Rectal smooth muscle tissue (tissue), 1 donor: ENCODE results near the gene TACC2.

Experiments used
- H3K27ac ChIP-seq: one replicate; pipeline ENCODE4 v1.7.0; 2013; ENCODE audit warnings: low read depth, low read length, inconsistent platforms
- H3K27me3 ChIP-seq: one replicate; pipeline ENCODE4 v1.7.0; 2013; ENCODE audit warnings: low read length; ENCODE audit not compliant: control insufficient read depth, insufficient read depth
- H3K36me3 ChIP-seq: one replicate; pipeline ENCODE4 v1.7.0; 2013; ENCODE audit warnings: low read length; ENCODE audit not compliant: control insufficient read depth, insufficient read depth
- H3K4me1 ChIP-seq: one replicate; pipeline ENCODE4 v1.7.0; 2013; ENCODE audit warnings: low read length; ENCODE audit not compliant: control insufficient read depth, insufficient read depth
- H3K4me3 ChIP-seq: one replicate; pipeline ENCODE4 v1.7.0; 2013; ENCODE audit warnings: low read length
- H3K9ac ChIP-seq: one replicate; pipeline ENCODE4 v1.7.0; 2013; ENCODE audit warnings: low read length

The TACC2 gene

DNA sequence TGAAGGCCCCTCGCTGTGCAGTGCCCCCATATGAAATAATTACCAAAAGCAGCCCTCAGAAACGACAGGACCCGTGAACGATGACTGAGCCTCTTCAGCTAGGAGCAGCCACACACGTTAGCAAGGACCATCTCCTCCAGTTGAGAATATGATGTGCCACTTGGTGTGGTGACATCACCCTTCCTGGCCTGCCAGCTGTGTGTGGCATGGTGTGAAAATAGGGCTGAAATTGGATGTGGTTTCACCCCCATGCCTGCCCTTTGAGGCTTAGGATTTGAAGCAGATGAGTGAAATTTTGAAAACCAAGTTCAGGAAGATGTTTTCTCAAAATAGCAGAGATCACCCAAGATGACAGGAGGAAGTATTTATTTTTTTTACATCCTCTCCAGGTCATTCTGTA lies 233.0 kb downstream of the TACC2 start:
- no peaks in the 10 kb centered on the region for H3K27me3 ChIP-seq
- no peak overlapping the region for H3K4me3 ChIP-seq
- H3K9ac ChIP-seq: no peak overlapping the region
- peaks cover 17% of the 10 kb centered on the region for H3K36me3 ChIP-seq
- H3K4me1 ChIP-seq: no peaks in the 10 kb centered on the region
- H3K27ac ChIP-seq: no peak overlapping the region

DNA sequence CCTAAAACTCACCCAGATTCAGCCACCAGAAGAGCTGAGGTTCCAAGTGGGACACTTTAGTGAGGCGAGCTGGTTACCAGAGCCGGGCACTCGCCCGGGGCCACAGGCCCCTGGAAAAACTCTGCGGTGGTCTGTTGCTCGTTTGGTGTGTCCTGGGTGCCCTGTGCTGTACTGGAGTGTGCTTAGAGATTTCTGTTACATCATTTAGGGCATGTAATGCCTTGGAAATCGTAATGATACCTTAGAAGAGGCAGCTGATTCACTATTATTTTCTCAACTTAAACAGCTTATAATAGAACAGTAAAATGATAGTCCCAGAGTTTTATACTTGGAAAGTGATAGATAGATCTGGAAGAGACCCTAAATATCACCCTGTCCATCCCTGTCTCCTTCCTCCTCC lies 233.7 kb downstream of the TACC2 start:
- no peak overlapping the region for H3K4me3 ChIP-seq
- H3K27ac ChIP-seq: no peak overlapping the region
- no peaks in the 10 kb centered on the region for H3K27me3 ChIP-seq
- peaks cover 17% of the 10 kb centered on the region for H3K36me3 ChIP-seq
- no peak overlapping the region for H3K9ac ChIP-seq
- no peaks in the 10 kb centered on the region for H3K4me1 ChIP-seq

DNA sequence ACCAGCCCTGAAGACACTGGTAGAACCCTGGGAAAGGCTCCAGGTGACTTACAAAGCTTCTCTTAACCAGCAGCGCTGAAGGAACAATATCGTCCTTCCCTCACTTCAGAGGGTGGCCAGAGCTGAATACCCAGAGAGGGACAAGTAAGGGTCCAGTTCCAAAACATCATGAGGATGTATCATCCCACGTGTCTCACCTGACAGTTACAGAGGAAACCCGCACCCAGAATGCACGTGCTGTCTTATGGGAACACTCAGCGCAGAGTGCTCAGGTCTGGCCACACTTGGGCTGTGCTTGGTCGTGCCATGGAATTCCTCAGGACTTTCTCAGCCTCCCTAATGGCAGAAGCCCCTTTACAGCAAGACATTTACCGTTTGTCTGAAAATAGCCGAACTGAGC lies 235.2 kb downstream of the TACC2 start:
- Histone ChIP-seq H3K27ac (no peak overlapping the region), H3K27me3 (no peaks in the 10 kb centered on the region), H3K9ac (no peak overlapping the region), H3K36me3 (peaks cover 14% of the 10 kb centered on the region), H3K4me3 (no peak overlapping the region), H3K4me1 (no peaks in the 10 kb centered on the region)

DNA sequence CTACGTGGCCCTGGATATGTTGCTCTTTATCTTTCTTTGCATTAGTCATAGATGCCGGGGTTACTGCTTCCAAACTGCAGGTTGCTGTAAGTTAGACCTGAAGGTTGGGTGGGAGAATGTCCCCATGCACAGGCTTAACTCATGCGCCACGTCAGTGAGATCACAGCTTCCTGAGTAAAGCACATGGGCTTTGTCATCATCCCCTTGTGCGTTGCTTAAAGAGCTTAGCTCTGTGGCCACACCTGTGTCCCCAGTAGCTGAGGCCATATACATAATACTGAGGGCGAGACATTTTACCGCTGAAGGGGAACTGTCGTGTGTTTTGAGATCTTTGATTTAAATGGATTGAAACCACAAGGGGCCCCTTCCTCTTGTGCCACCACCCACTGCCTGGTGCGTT lies 236.4 kb downstream of the TACC2 start:
- Histone ChIP-seq H3K4me1 (no peaks in the 10 kb centered on the region), H3K36me3 (peaks cover 12% of the 10 kb centered on the region), H3K4me3 (no peak overlapping the region), H3K27ac (no peak overlapping the region), H3K9ac (no peak overlapping the region), H3K27me3 (no peaks in the 10 kb centered on the region)

DNA sequence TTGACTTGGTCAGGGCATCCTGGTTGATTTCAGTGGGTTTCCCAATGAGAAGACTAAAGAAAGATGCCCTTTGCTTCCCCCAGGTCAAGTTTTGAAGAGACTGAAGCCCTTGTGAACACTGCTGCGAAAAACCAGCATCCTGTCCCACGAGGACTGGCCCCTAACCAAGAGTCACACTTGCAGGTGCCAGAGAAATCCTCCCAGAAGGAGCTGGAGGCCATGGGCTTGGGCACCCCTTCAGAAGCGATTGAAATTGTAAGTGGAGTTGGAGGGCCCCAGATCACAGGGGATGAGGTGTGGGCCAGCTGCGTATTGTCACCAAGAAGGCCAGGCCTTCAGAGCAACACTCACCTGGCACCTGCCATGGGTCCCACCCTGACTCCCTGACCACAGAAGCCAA lies 238.8 kb downstream of the TACC2 start:
- Histone ChIP-seq H3K9ac (no peak overlapping the region), H3K27ac (no peak overlapping the region), H3K27me3 (no peaks in the 10 kb centered on the region), H3K36me3 (peaks cover 16% of the 10 kb centered on the region), H3K4me1 (no peaks in the 10 kb centered on the region), H3K4me3 (no peak overlapping the region)

DNA sequence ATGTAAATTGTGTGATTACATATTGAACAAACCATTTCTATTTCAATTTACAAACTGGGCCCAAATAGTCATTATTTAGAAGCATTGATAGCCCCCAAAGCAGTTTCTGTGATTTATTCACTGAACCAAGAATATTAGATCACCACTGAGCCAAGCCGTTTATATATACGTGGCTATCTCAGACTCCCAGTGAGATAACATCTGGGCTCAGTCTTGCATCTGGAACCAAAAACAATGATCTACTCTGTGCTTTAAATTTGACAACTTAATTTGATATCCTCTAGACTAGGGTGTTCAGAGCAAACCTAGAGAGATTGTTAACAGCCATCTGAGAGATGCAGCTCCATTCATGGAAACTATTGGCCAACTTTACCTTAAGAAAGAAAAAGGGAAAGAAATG lies 240.7 kb downstream of the TACC2 start:
- H3K36me3 ChIP-seq: peaks cover 11% of the 10 kb centered on the region

DNA sequence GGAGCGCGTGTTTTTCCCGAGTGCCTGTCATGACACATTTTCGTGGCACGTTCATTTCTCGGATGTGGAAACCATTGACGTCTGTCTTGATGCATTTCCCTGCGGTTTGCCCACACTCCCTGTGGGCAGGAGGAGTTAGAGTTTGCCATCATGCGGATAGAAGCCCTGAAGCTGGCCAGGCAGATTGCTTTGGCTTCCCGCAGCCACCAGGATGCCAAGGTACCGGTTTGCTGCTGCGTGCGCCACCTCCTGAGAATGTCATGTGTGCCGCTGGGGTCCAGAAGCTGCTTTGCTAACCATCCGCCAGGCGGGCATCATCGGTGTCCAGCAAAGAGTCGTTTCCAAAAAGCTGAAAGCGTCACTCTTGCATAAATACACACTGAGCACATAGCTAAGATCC lies 241.3 kb downstream of the TACC2 start:
- H3K4me3 ChIP-seq: no peak overlapping the region
- H3K4me1 ChIP-seq: no peaks in the 10 kb centered on the region
- no peaks in the 10 kb centered on the region for H3K27me3 ChIP-seq
- no peak overlapping the region for H3K27ac ChIP-seq
- H3K36me3 ChIP-seq: peaks cover 11% of the 10 kb centered on the region
- no peak overlapping the region for H3K9ac ChIP-seq

More for the DNA sequence above, 240.7 kb downstream of the TACC2 start:
- H3K4me1 ChIP-seq: no peaks in the 10 kb centered on the region
- no peak overlapping the region for H3K9ac ChIP-seq
- no peak overlapping the region for H3K27ac ChIP-seq
- no peak overlapping the region for H3K4me3 ChIP-seq
- H3K27me3 ChIP-seq: no peaks in the 10 kb centered on the region

DNA sequence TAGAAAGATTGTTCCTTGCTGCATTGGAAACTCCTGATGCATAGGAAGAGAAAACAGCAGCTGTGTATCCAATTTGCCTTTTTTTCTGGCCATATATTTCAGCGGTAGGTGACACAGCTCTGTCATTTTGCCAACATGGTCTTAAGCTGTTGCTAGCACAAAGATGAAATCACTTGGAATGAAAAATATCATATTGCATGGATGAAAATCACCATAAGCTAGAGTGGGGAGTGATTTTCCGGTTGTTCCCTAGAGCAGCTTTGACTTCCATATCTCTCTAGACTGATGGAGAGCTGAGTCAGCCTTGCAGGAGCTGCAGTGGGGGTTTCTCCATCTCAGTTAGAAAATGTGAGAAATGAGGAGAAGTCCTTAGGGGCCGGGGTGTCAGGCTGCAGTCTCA lies 243.8 kb downstream of the TACC2 start:
- H3K9ac ChIP-seq: no peak overlapping the region
- no peak overlapping the region for H3K4me3 ChIP-seq
- H3K36me3 ChIP-seq: peaks cover 15% of the 10 kb centered on the region

DNA sequence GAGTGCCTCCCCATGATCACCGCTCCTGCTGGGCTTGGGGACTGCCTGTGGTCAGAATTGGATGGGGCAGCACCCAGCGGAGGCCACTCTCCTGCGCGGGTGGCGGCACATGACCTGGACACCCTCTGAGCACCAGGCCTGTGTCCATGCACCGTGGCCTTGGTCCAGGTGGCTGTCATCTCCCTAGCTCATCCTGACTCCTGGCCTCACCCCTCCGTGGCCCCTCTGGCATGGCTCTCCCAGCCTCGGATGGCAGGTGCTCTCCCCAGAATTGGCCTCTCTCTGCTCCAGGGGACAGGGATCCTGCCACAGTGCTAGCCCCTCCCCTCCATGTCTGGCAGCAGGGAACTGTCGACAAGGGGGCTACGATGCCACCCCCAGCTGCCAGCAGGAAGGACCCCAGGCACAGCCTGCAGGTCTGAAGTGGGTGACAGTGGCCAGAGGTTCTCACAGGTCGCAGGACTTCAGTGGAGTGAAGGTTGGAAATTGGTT lies 244.9 kb downstream of the TACC2 start:
- H3K9ac ChIP-seq: no peak overlapping the region
- H3K4me3 ChIP-seq: no peak overlapping the region
- no peaks in the 10 kb centered on the region for H3K27me3 ChIP-seq
- peaks cover 15% of the 10 kb centered on the region for H3K36me3 ChIP-seq
- H3K4me1 ChIP-seq: no peaks in the 10 kb centered on the region
- H3K27ac ChIP-seq: no peak overlapping the region

More for the DNA sequence above, 243.8 kb downstream of the TACC2 start:
- no peaks in the 10 kb centered on the region for H3K27me3 ChIP-seq
- no peaks in the 10 kb centered on the region for H3K4me1 ChIP-seq
- no peak overlapping the region for H3K27ac ChIP-seq

DNA sequence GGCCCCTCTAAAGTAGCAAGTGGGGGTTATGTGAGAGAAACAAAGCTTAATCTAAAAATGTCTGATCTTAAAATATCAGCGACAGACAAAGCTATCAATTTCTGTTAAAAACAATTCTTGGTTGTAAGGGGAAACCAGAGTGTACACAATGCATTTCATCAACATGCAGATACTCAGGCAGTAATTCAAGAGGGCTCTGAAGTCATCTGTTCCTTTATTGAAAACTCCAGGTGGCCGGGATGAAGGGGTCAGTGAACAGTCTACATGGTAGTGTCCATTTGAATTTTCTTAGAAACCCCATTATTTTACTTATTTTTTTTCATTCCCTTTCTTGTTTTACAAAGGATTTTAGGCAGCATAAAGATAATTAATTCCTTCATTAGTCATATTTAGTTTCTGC lies 245.5 kb downstream of the TACC2 start:
- Histone ChIP-seq H3K36me3 (peaks cover 12% of the 10 kb centered on the region), H3K27ac (no peak overlapping the region), H3K9ac (no peak overlapping the region), H3K4me3 (no peak overlapping the region), H3K4me1 (no peaks in the 10 kb centered on the region), H3K27me3 (no peaks in the 10 kb centered on the region)

DNA sequence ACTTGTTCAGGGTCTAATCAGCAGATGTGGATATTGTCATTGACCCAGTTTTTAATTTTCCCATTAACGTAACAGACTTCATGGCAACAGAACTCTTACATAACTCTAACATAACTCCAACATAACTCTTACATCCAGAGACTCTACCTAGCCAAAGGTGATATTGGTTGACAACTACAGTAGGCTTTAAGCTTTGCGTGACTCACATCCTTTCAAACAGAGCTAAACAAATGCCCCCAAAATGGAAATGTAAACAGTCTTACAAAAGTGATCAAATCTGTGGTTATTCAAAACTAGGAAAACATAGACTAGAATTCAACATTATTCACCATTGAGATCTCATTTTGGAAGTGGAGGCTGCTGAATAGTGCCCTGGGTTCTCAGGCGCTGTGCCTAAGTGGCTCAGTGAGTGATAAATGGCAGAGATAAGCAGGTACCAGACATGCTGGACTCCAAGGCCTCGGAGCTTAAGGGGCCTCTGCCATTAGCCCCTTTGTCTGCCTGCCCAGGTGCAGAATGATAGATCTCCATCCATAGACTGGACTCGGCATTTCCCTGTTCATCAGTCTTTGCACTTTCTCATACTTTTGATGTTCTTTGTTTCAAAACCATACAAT lies 247.8 kb downstream of the TACC2 start:
- H3K27me3 ChIP-seq: no peaks in the 10 kb centered on the region
- peaks cover 16% of the 10 kb centered on the region for H3K36me3 ChIP-seq
- H3K4me3 ChIP-seq: no peak overlapping the region
- no peak overlapping the region for H3K27ac ChIP-seq
- H3K9ac ChIP-seq: no peak overlapping the region
- no peaks in the 10 kb centered on the region for H3K4me1 ChIP-seq

DNA sequence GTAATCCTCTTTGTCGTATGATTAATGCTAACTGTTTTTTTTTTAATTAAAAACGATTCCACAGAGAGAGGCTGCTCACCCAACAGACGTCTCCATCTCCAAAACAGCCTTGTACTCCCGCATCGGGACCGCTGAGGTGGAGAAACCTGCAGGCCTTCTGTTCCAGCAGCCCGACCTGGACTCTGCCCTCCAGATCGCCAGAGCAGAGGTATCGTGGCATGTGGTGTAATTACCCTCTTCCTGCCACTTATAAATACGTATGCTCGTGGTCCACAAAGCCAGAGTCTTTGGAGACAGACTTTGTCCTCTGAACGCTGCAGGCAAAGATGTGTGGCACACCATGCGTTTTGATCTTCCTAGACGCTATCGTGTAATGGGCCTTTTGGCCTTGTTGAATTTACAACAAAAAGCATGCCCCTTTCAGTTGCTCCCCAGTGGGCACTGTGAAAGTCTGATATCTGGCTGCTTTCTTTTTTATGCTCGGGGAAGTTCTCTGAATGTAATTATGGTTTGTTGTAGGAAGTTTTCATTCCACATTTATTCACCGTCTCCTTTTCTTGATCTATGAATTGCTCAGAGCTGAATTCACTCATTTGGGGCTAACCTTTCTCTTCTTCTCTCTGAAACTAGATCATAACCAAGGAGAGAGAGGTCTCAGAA lies 248.5 kb downstream of the TACC2 start:
- Histone ChIP-seq H3K4me1 (no peaks in the 10 kb centered on the region), H3K27me3 (no peaks in the 10 kb centered on the region), H3K36me3 (peaks cover 21% of the 10 kb centered on the region), H3K9ac (no peak overlapping the region), H3K4me3 (no peak overlapping the region), H3K27ac (no peak overlapping the region)
